OCI-LY3 (cell line): ENCODE measurements around the gene CLDN11.
A peak's percentile ranks its signal among the peaks of the same experiment; 100 is the strongest.

Source experiments
- H2AFZ ChIP-seq: fragments of 200-600, 300-600 bp; shearing (Covaris generic); 2 replicates; pipeline ENCODE4 v1.6.0; 2014; ENCODE audit warnings: antibody characterized with exemption, low read depth, low read length
- H3K27ac ChIP-seq: fragments of 200-600, 300-600 bp; sonication (generic); 2 replicates; pipeline ENCODE4 v1.5.1; 2014; ENCODE audit warnings: mild to moderate bottlenecking, low read length, moderate library complexity, mixed read lengths
- H3K27me3 ChIP-seq: fragments of 200-600, 300-600 bp; sonication (generic); 2 replicates; pipeline ENCODE4 v1.6.1; 2014; ENCODE audit warnings: low read depth, low read length, mixed read lengths
- H3K36me3 ChIP-seq: fragments of 200-600, 300-600 bp; sonication (generic); replicated peaks from 2 replicates; pipeline ENCODE3; 2014; ENCODE audit warnings: low read depth, low read length, mixed read lengths
- H3K4me1 ChIP-seq: fragments of 300-600, 200-600 bp; sonication (generic); 2 replicates; pipeline ENCODE4 v1.6.1; 2014; ENCODE audit warnings: low read length, mixed read lengths
- H3K4me2 ChIP-seq: fragments of 200-600, 300-600 bp; sonication (generic); 2 replicates; pipeline ENCODE4 v1.6.1; 2014; ENCODE audit warnings: low read length, mixed read lengths
- H3K4me3 ChIP-seq: fragments of 300-600, 200-600 bp; sonication (generic); 2 replicates; pipeline ENCODE4 v1.5.1; 2014; ENCODE audit warnings: antibody characterized with exemption, mild to moderate bottlenecking, low read length, moderate library complexity
- H3K79me2 ChIP-seq: fragments of 300-600, 200-600 bp; shearing (Covaris generic); 2 replicates; pipeline ENCODE4 v1.6.1; 2014; ENCODE audit warnings: mild to moderate bottlenecking, low read length, mixed read lengths
- H3K9ac ChIP-seq: fragments of 300-600, 200-600 bp; shearing (Covaris generic); 2 replicates; pipeline ENCODE4 v1.6.0; 2014; ENCODE audit warnings: mild to moderate bottlenecking, low read length, moderate library complexity
- H3K9me3 ChIP-seq: fragments of 200-600, 300-600 bp; shearing (Covaris generic); 2 replicates; pipeline ENCODE4 v1.6.1; 2014; ENCODE audit warnings: low read length, mixed read lengths; ENCODE audit not compliant: insufficient read depth
- H4K20me1 ChIP-seq: fragments of 200-600, 300-600 bp; sonication (generic); 2 replicates; pipeline ENCODE4 v1.6.1; 2016; ENCODE audit warnings: low read length, mixed read lengths; ENCODE audit not compliant: insufficient read depth
- CTCF ChIP-seq: fragments of 200-600, 300-600 bp; sonication (generic); IDR thresholded peaks from 2 replicates; pipeline ENCODE4 v1.5.1; 2014; ENCODE audit warnings: antibody characterized with exemption, low read length, low read depth
- EZH2phosphoT487 ChIP-seq: fragments of 200-600 bp; shearing (Covaris generic); IDR thresholded peaks from 2 replicates; pipeline ENCODE4 v1.6.1; 2018; ENCODE audit warnings: antibody characterized with exemption, mixed run types, low read depth

Gene CLDN11

GRCh38 chr3:170418422-170419398 is at the start of gene CLDN11:
TSS of gene CLDN11 (plus strand) at chr3:170418868. CDS start at chr3:170419067, 199 bp downstream.
- Histone ChIP-seq H2AFZ (no peak within 1 kb of the TSS), H3K9me3 (no peaks in the 10 kb centered on the region), H3K27ac (no peak within 1 kb of the TSS), H3K9ac (no peak within 1 kb of the TSS), H3K36me3 (no peaks in the 10 kb centered on the region), H3K4me3 (no peak within 1 kb of the TSS), H3K27me3 (no peaks in the 10 kb centered on the region), H3K4me1 (no peaks in the 10 kb centered on the region), H3K4me2 (no peak within 1 kb of the TSS), H3K79me2 (no peaks in the 10 kb centered on the region), H4K20me1 (no peaks in the 10 kb centered on the region)
- no peak for TF ChIP-seq EZH2phosphoT487
- no peak for TF ChIP-seq CTCF

GRCh38 chr3:170368921-170369320 is 49.7 kb upstream of the CLDN11 start:
- peaks cover 59% of the 10 kb centered on the region for H4K20me1 ChIP-seq
- H3K4me1 ChIP-seq = peaks cover 65% of the 10 kb centered on the region
- TF ChIP-seq CTCF (peak; percentile 45; the same call in 1 of the 2 replicates), EZH2phosphoT487 (no peak)
- no peak overlapping the region for H2AFZ ChIP-seq
- peaks cover 100% of the 10 kb centered on the region for H3K79me2 ChIP-seq
- H3K36me3 ChIP-seq = peaks cover 39% of the 10 kb centered on the region
- no peaks in the 10 kb centered on the region for H3K27me3 ChIP-seq
- peak overlapping the region; percentile 89 for H3K27ac ChIP-seq
- no peaks in the 10 kb centered on the region for H3K9me3 ChIP-seq
- peak overlapping the region; percentile 69 for H3K4me3 ChIP-seq
- peak overlapping the region; percentile 66 for H3K4me2 ChIP-seq
- H3K9ac ChIP-seq = peak overlapping the region; percentile 55

- TF ChIP-seq CTCF = no peak
- no peak for TF ChIP-seq EZH2phosphoT487
- no peak overlapping the region for H2AFZ ChIP-seq
- H3K27ac ChIP-seq = peak overlapping the region; percentile 33
- H3K9me3 ChIP-seq = no peaks in the 10 kb centered on the region
- no peak overlapping the region for H3K9ac ChIP-seq
- peaks cover 100% of the 10 kb centered on the region for H3K79me2 ChIP-seq
- peaks cover 77% of the 10 kb centered on the region for H4K20me1 ChIP-seq
- peak overlapping the region; percentile 23 for H3K4me2 ChIP-seq
- no peak overlapping the region for H3K4me3 ChIP-seq
- peaks cover 33% of the 10 kb centered on the region for H3K36me3 ChIP-seq
- peaks cover 52% of the 10 kb centered on the region for H3K4me1 ChIP-seq
- no peaks in the 10 kb centered on the region for H3K27me3 ChIP-seq
These were observed 46.3 kb upstream of the CLDN11 start for GRCh38 chr3:170372190-170372879.

DNA sequence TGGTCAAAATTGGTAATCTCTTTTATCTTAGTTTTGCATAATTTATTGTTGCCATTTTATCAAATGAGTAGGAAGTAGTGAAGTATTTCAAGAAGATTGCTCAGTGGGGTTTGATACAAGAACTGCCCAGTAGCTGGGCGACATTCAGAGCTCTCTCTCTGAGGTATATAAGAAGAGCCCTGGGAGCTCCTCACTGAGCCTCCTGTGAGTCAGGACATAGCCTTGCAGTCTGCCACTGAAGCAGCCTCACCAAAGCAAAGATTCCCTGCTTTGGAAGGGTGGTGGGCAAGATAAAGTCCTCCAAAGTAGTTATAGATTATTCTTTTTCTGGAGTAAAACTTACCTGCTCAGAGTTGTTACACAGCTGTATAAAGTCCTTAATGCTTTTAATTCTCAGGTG is 35.1 kb upstream of the CLDN11 start:
- H3K4me3 ChIP-seq = no peak overlapping the region
- TF ChIP-seq EZH2phosphoT487 = no peak
- TF ChIP-seq CTCF = no peak
- no peaks in the 10 kb centered on the region for H3K4me1 ChIP-seq
- no peaks in the 10 kb centered on the region for H3K9me3 ChIP-seq
- no peak overlapping the region for H3K4me2 ChIP-seq
- H2AFZ ChIP-seq = no peak overlapping the region
- H3K79me2 ChIP-seq = peaks cover 94% of the 10 kb centered on the region
- H3K27me3 ChIP-seq = no peaks in the 10 kb centered on the region
- H3K36me3 ChIP-seq = peaks cover 50% of the 10 kb centered on the region
- no peak overlapping the region for H3K27ac ChIP-seq
- peaks cover 47% of the 10 kb centered on the region for H4K20me1 ChIP-seq
- no peak overlapping the region for H3K9ac ChIP-seq
